Right hindlimb (tissue), 1 donor: ENCODE measurements around the gene TEPSIN.

ENCODE experiments used
- DNase-seq: peaks from one replicate; pipeline ENCODE4 v3.0.0-alpha.2; 2018

Gene TEPSIN

DNA sequence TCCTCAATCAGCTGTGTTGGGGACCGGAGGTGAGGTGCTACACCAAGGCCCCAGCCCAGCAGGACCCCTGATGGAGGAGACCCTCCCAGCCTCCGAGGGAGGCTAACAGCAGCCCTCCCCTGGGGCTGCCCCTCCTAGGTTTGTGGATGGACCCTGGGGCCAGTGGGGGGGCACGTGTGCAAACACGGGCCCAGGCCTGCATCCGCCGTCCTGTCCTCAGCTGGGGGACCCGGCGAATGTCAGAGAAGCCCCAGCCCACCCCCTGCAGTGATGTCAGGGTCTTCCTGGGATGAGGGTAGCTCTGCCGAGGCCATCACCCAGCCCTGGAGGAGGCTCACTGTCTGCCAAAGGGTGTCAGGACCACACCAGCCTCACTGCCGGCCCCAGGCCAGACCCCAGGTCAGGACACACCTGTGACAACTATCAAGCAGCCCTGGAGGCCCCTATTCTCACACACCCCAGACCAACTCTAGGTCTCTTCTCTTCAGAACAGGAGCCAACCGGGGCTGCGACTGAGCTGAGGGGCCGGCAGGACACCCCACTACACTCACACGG, 42.8 kb downstream of the TEPSIN start:
- DNase-seq = no peak

DNA sequence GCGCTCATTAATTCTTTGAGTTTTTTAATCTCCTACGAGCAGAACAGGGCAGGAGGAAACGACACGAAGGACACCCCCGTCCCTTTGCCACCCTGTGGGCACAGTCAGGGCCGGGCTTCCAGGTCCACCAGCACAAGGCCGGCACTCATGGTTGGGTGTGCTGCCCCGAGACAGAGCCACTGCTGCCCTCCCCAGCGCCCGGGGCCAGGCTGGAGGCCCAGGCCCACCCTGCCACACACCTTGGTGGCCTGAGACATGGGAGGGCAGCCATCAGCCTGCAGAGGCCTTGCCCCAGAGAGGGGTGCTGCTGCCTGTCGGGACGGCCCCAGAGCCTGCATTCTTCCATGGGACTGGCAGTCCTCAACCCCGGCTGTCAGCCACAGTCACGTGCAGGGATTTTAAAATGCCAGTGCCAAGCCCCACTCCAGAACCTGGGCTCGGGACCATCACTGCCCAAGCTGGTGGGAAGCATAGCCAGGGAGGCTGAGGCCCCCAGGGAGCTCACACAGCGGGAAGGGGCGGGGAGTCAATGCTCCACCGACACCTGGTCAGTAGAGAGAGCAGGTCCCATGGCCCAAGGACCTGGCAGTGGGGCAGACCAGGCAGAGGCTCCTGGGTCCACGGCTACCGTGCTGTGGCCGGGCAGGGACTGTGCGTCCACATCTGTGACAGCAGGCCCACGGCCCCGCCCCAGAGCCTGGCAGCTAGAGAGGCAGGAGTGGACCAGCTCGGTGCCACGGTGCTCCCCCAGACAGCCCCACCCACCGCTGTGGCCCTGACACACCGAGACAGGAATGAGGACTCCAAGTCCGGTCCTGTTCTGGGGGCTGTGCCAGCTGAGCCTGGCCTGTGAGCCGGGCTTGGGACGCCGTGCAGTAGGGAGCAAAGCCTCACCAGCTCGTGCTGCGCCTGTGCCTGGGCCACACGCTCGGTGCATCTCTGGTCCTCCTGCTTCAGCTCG, 43.6 kb downstream of the TEPSIN start:
- DNase-seq = no peak

DNA sequence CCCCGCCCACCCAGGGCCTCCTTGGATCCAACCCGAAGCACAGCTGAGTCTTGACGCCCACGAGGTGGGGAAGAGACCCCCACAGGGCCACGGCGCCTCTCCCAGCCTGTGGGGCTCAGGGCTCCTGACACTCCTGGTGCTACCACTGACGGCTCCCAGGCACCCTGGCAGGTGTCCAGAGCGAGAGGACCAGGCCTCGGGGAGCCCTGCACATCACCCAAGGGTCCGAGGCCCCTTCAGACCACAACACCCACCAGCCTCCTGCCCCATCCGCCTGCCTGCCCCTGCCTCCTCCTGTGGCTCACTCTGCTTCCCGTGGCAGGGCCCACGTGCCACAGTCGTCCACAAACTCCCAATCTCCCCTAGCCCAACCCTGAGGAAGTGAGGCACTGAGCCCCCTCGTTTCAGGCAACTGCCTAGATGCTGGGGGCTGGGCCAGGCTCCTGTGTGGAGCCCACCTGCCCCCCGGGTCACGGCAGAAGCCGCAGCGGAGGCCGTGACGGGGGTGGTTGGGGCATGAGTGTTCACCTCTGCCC, 44.6 kb downstream of the TEPSIN start:
- no peak for DNase-seq

DNA sequence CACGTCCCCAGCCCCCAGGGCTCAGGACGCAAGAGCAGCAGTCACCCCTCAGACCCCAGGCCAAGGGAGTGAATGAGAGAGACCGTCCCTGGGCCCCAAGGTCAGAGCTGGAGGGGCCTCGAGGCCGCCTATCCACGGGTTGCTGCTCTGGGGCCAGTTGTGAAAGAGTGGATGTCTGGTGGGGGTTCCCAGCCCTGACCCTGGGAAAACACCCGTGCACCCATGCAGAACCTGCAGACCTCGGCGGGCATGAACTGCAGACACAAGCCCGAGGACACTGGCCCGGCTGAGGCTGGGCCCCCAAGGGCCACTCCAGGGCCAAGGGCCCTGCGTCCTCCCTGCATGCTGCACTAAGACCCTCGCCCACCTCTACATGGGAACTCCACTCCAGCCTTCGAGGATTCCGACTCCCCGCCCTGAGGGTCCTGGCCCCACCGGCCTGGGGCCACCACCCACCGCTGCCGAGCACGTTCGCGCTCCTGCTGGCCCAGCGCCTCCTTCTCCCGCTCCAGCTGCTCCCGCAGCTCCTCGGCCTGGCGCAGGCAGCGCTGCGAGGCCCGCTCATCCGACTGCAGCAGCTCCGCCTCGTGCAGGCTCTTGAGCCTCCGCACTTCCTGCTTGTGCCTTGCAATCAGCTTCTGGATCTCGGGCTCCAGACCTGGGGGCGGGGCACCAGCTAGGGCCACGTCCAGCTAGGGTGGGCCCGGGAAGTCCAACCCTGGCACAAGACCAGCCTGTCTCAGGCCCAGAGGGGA, 45.2 kb downstream of the TEPSIN start:
- no peak for DNase-seq

GRCh38 chr17:81193051-81193410, 45.8 kb downstream of the TEPSIN start:
- no peak for DNase-seq

GRCh38 chr17:81192386-81193050, 46.3 kb downstream of the TEPSIN start:
- DNase-seq = no peak

GRCh38 chr17:81191646-81192045, 47.2 kb downstream of the TEPSIN start:
- DNase-seq = no peak

GRCh38 chr17:81191116-81191515, 47.7 kb downstream of the TEPSIN start:
- no peak for DNase-seq

GRCh38 chr17:81190591-81190990, 48.3 kb downstream of the TEPSIN start:
- no peak for DNase-seq

DNA sequence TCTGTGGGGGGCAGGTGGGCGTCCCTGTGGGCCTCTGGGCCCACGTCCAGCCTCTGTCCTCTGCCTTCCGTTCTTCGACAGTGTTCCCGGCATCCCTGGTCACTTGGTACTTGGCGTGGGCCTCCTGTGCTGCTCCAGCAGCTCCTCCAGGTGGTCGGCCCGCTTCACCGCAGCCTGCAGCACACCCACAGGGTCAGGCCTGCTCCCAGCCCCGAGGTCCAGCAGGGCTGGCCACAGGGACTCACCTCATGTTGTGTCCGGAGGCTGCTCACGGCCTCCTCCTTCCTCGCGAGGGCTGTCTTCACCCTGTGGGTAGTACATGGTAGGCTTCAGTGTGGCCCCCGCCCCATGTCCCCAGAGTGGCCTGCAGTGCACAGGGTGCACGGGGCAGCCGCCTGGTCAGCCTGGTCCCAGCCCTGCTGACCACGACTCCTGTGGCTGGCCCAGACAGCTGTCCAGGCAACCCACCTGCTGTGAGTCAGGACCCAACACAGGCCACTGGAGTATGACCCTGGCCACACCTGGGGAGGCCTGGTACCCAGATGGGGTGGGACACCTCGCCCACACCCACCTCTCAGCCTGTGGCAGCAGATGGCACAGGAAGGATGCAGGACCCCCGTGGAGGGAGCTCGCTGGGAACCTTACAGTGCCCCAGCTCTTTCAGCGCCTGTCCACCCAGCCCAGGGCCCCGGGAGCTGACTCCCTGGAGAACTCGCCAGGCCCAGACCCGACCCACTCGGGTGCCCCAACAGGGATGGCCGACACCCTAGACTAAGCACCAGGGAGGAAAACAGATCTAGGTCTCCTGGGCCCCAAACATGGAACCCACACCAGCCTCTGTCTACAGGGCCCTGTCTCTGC, 49.0 kb downstream of the TEPSIN start:
- no peak for DNase-seq

GRCh38 chr17:81189016-81189415, 49.8 kb downstream of the TEPSIN start:
- no peak for DNase-seq

DNA sequence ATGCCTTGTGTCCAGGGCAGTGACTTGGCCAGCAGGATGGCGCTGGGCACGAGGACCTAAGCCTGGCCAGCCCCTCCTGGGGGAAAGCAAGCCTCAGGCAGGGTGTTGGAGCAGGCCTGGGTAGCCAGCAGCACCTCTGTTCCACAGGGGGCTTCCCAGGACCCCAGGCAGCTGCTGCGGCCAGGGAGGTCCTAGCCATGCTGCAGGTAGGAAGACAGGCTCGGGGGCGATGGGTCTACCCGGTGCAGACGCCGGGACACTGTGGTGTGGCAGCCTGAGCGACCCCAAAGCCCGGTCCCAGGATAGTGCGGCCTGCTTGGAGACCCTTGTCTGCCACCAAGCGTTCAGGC, 50.4 kb downstream of the TEPSIN start:
- DNase-seq = no peak

DNA sequence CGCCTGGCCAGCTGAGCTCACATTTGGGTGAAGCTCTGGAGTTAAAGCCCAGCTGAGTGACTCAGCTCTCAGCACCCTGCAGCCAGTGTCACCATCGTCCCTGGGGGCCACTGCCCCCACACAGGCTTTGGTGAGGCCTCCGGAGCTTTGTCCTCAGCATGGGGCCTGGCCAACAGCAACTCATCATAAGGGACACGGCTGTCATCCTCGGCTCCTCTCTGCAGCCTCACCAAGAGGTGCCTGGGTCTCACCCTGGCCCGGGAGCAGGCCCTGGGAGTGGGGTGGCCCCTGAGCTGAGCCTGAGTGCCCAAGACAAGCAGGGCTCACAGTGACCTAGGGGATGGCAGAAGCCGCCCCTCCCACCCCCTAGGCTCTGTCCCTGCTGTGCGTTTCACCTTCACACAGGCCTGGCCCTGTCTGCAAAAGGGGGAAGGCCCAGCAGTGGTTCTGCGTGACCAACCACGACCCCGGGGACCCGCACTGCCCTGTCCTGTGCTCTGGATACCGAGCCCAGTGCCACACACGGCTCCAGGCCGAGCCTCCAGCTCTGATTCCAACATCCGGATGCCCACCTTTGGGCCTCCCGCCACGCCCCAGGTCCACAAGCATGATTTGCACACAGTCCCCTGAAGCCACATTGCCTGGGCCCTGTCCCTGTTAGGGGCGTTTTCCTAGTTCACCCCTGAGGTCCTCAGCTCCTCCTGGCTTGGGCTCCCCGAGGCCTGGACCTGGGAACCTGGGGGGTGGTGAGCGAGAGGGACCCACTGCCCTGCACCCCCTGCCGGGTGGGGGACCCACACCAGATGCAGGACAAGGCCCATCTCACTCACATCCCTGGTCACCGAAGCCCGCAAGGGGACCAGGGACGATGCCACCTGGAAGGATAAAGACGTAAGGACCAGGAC, 51.0 kb downstream of the TEPSIN start:
- no peak for DNase-seq

DNA sequence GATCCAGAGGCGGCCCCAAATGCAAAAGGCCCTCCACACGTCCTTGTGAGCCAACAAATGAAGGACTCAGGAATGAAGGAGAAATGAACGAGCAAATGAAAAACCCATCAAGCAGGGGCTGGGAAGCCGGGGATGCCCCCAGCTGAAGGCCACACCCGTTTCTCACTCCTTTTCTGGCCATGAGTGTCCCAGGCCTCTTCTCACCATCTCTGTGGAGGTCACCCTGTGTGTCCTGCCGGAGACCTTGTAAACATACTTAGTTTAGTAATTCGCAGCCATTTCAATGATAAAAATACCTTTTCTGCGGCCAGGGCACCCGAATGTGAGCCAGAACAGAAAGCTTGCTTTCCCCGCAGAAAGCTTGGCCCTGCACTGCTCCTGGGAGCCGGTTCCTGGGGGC, 51.7 kb downstream of the TEPSIN start:
- DNase-seq = no peak

DNA sequence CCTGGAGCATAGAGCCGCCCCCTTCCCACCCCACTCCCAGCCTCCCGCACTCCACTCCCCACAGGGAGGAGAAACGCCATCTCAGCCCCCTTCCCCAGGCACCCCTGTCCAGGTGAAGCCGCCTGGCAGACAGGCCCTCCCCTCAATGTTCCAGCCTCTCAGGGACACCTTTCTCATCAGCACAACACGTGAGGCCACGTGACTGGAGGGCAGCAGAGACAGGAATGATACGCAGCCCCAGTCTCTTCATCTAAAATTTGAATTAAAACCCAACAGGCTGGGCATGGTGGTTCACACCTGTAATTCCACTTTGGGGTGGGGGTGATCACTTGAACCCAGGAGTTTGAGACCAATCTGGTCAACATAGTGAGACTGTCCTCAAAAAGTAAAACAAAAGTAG, 52.7 kb downstream of the TEPSIN start:
- no peak for DNase-seq

- DNase-seq = peak; percentile 55
These were observed 54.3 kb downstream of the TEPSIN start for GRCh38 chr17:81184555-81184954.

GRCh38 chr17:81183807-81184206, 55.0 kb downstream of the TEPSIN start:
- DNase-seq = no peak

GRCh38 chr17:81183316-81183715, 55.5 kb downstream of the TEPSIN start:
- no peak for DNase-seq

DNA sequence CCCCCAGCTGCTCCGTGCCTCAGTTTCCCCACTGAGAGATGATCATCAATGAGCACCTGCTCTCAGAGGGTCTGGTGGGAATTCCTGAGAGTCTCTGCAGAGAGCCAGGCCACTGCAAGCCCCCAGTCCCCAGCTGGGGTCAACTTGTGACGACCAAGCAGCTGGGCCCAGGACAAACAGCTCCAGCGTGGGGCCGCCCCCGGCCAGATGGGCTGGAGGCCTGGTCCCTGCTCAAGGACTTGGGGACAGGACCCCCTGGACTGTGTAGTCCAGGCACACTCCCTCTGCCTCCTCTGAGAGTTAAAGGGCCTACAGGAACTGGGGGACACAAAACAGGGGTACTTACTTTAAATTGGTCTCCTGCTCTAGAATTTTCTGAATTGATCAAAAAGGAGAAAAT, 56.3 kb downstream of the TEPSIN start:
- no peak for DNase-seq

- DNase-seq = no peak
These were observed 57.1 kb downstream of the TEPSIN start for GRCh38 chr17:81181811-81182185.
